Measurements from ENCODE around the gene FANCC. TPM values are rescaled to one million over a fixed set of nuclear protein-coding genes. Genes with fewer than 3 reads are reported as not detected.

Gene FANCC
- total RNA-seq, 1 experiment from 2014 or later = 44.7 TPM

GRCh38 chr9:95316274-95316673, 1.2 kb downstream of the FANCC start:
- H3K36me3 ChIP-seq (ENCODE audit: low read depth) = no peaks in the 10 kb centered on the region
- peak overlapping the region; percentile 80 for H3K4me3 ChIP-seq
- H4K20me1 ChIP-seq (ENCODE audit: insufficient read depth) = no peaks in the 10 kb centered on the region
- DNase-seq = no peak
- TSS peak; percentile 64 for BruUV-seq (replicated peaks)
- H3F3A ChIP-seq (ENCODE audit: insufficient read depth, low read depth) = peaks cover 27% of the 10 kb centered on the region; the same call in 1 of the 2 replicates
- peaks cover 33% of the 10 kb centered on the region for H3K79me2 ChIP-seq (ENCODE audit: low read depth)
- POLR2A ChIA-PET (ENCODE audit: unreplicated experiment) = interaction anchor here (0.6 to 1.4 kb wide), 3 partner anchors 65 to 559 kb away, joined by 5 to 7 read pairs (median 7); partner anchors contain the start of gene ERCC6L2
- no peaks in the 10 kb centered on the region for H3K9me2 ChIP-seq (ENCODE audit: insufficient read depth)
- peaks cover 37% of the 10 kb centered on the region for H3K4me1 ChIP-seq (replicated peaks; ENCODE audit: insufficient read depth)
- TF ChIP-seq, protein P1, sequence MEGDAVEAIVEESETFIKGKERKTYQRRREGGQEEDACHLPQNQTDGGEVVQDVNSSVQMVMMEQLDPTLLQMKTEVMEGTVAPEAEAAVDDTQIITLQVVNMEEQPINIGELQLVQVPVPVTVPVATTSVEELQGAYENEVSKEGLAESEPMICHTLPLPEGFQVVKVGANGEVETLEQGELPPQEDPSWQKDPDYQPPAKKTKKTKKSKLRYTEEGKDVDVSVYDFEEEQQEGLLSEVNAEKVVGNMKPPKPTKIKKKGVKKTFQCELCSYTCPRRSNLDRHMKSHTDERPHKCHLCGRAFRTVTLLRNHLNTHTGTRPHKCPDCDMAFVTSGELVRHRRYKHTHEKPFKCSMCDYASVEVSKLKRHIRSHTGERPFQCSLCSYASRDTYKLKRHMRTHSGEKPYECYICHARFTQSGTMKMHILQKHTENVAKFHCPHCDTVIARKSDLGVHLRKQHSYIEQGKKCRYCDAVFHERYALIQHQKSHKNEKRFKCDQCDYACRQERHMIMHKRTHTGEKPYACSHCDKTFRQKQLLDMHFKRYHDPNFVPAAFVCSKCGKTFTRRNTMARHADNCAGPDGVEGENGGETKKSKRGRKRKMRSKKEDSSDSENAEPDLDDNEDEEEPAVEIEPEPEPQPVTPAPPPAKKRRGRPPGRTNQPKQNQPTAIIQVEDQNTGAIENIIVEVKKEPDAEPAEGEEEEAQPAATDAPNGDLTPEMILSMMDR (conservative IDR thresholded peaks at IDR 0.05) = no peak
- no peak for TF ChIP-seq EZH2 (IDR thresholded peaks at IDR 0.05; ENCODE audit: low read depth)
- peak overlapping the region; percentile 97 for H3K27ac ChIP-seq
- peak overlapping the region; percentile 76 for H2AFZ ChIP-seq
- no peaks in the 10 kb centered on the region for H3K9me3 ChIP-seq (ENCODE audit: insufficient read depth, low read depth)
- CTCF ChIA-PET = no interaction called here
- peak overlapping the region; percentile 86 for H3K4me2 ChIP-seq
- intact Hi-C loops (cut with micrococcal nuclease; ENCODE audit: unreplicated experiment) = no loop called here
- H3K27me3 ChIP-seq (ENCODE audit: insufficient read depth, low read depth) = no peaks in the 10 kb centered on the region

DNA sequence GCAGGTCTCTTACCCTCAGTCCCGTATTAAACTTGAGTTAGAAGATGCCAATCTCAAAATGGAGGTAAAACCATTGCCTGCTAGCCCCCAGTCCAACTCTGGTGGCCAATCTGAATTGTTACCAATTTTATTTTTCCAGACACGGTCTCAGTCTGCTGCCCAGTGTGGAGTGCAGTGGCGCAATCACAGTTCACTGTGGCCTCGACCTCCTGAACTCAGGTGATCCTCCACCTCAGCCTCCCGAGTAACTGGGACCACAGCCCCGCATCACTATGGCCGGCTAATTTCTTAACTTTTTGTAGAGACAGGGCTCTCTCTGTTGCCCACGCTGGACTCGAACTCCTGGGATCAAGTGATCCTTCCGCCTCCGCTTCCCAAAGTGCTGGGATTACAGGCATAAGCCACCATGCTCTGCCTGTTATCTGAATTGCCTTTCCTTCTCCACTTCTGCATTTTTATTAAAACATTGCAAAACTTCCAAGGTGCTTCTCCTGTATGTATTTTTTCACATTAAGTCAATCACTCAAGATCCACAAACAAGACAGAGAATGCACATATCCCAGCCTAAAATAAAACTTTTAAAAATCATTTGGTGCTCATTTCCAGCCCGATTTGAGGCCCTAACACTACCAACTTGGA, 2.3 kb downstream of the FANCC start:
- Histone ChIP-seq H3K79me2 (ENCODE audit: low read depth) (peaks cover 33% of the 10 kb centered on the region), H3K27ac (no peak overlapping the region), H3K4me2 (peak overlapping the region; percentile 86), H4K20me1 (ENCODE audit: insufficient read depth) (no peaks in the 10 kb centered on the region), H3F3A (ENCODE audit: insufficient read depth, low read depth) (peaks cover 27% of the 10 kb centered on the region; the same call in 1 of the 2 replicates), H3K9me3 (ENCODE audit: insufficient read depth, low read depth) (no peaks in the 10 kb centered on the region), H3K4me3 (no peak overlapping the region), H2AFZ (no peak overlapping the region), H3K9me2 (ENCODE audit: insufficient read depth) (no peaks in the 10 kb centered on the region), H3K4me1 (replicated peaks; ENCODE audit: insufficient read depth) (peaks cover 37% of the 10 kb centered on the region), H3K36me3 (ENCODE audit: low read depth) (no peaks in the 10 kb centered on the region), H3K27me3 (ENCODE audit: insufficient read depth, low read depth) (no peaks in the 10 kb centered on the region)
- intact Hi-C loops (cut with micrococcal nuclease; ENCODE audit: unreplicated experiment) = no loop called here
- DNase-seq = no peak
- POLR2A ChIA-PET (ENCODE audit: unreplicated experiment) = interaction anchor here (0.6 kb wide), 1 partner anchor 552 kb away, joined by 3 read pairs; no protein-coding TSS in a partner anchor
- CTCF ChIA-PET = no interaction called here
- TF ChIP-seq, protein P1 (conservative IDR thresholded peaks at IDR 0.05) = no peak
- TF ChIP-seq EZH2 (IDR thresholded peaks at IDR 0.05; ENCODE audit: low read depth) = no peak
- BruUV-seq (replicated peaks) = no TSS peak

DNA sequence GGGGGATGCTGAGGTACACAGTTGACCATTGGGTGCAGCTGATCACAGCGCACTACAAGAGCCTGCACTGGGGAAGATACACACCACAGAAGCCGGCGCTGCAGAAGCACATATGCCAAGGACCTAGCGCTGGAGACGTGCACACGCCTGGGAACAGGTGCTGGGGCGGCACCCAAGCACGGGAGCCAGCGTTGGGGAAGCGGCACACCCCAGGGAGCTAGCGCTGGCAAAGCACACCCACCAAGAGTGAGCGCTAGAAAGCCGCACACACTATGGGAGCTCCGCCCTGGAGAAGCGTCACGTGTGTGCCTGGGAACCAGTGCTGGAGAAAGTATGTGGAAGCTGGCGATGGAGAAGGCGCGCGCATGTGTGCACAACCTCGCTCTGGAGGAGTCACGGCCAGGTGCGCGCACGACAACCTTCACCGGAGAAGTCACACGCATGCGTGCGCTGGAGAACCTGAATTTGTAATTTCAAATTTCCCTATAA, 4.5 kb downstream of the FANCC start:
- ChIA-PET POLR2A (ENCODE audit: unreplicated experiment) (interaction anchor here (0.5 kb wide), 1 partner anchor 121 kb away, joined by 7 read pairs; no protein-coding TSS in a partner anchor), CTCF (no interaction called here)
- intact Hi-C loops (cut with micrococcal nuclease; ENCODE audit: unreplicated experiment) = no loop called here
- no peaks in the 10 kb centered on the region for H3K36me3 ChIP-seq (ENCODE audit: low read depth)
- H3K4me1 ChIP-seq (replicated peaks; ENCODE audit: insufficient read depth) = peaks cover 33% of the 10 kb centered on the region
- H2AFZ ChIP-seq = peak overlapping the region; percentile 62
- H3K27ac ChIP-seq = 0 out of 2 replicates have a peak overlapping the region, but pooled peaks have one; percentile 11
- H3K4me3 ChIP-seq = peak overlapping the region; percentile 49; the same call in 1 of the 2 replicates
- BruUV-seq (replicated peaks) = no TSS peak
- H3K79me2 ChIP-seq (ENCODE audit: low read depth) = peaks cover 33% of the 10 kb centered on the region
- no peak for TF ChIP-seq EZH2 (IDR thresholded peaks at IDR 0.05; ENCODE audit: low read depth)
- TF ChIP-seq, protein P1 (conservative IDR thresholded peaks at IDR 0.05) = no peak
- H3K9me2 ChIP-seq (ENCODE audit: insufficient read depth) = no peaks in the 10 kb centered on the region
- no peaks in the 10 kb centered on the region for H3K27me3 ChIP-seq (ENCODE audit: insufficient read depth, low read depth)
- no peaks in the 10 kb centered on the region for H3K9me3 ChIP-seq (ENCODE audit: insufficient read depth, low read depth)
- H4K20me1 ChIP-seq (ENCODE audit: insufficient read depth) = no peaks in the 10 kb centered on the region
- peaks cover 20% of the 10 kb centered on the region; the same call in 1 of the 2 replicates for H3F3A ChIP-seq (ENCODE audit: insufficient read depth, low read depth)
- H3K4me2 ChIP-seq = peak overlapping the region; percentile 86
- DNase-seq = peak; percentile 77 to 81
